ENCODE measurements around the gene KRTAP5-1.

Gene KRTAP5-1

DNA sequence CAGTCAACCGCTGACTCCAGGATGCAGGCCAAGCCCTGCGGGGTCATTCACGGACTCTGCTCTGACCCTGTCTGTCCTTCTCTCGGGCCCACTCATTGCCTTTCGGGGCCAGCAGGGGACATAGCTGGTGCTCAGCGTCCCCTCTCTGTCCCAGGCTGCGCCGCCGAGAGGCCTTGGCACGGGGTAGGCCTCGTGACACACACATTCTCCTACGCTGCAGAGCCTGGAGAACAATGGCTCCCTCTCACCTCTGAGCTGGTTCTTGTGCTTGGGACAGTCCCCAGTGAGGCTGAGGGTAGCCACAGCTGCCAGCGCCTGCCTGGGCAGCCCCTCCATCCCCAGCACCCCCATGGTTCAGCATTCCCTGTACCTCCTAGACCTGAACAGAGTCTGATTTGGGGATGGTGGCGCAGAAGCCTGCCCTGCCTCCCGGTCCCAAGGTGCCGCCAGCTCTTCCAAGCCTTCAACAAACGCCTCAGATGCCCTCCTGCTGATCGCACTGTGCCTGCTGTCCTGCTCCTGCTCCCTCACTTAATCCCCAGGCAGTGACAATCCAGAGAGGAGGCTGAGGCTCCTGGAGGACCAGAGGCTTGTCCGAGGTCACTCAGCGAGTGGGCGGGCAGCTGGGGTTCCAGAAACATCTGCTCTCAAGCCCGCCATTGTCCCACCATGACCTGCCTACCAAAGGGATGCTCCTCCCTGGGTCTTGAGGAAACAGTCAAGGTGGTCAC is 43.4 kb downstream of the KRTAP5-1 start:
- DNase-seq = no peak

DNA sequence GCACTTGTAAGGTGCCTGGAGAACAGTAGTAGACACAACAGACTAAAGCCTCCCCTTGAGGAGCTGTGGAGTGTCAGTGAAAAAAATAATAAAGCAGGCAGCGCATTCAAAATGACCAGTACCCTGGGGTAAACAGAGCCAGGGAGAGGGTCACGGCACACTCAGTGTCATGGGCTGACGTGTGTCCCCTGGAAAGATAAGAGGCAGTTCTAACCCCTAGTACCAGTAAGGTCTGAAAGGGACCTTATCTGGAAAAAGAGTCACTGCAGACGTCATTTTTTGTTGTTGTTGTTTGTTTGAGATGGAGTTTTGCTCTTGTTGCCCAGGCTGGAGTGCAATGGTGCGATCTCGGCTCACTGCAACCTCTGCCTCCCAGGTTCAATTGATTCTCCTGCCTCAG is 45.0 kb downstream of the KRTAP5-1 start:
- DNase-seq = no peak

DNA sequence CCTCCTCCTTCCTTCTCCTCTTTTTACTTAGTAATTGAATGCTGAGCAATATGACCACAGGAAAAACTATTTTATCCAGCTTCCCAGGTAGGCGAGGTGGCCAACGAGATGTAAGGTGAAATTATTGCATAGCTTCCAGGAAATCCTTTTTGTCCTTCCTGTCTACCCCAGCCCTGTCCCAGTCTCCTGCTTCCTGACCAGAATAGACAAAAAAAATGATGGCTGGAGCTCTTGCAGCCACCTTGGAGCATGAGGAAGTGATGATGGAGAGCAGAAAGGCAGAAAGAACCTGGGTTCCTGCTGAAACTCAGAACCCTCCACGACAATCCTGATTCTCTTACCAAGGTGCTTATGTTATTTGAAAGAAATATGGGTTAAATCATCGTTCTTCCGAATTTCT is 46.9 kb downstream of the KRTAP5-1 start:
- DNase-seq = no peak

DNA sequence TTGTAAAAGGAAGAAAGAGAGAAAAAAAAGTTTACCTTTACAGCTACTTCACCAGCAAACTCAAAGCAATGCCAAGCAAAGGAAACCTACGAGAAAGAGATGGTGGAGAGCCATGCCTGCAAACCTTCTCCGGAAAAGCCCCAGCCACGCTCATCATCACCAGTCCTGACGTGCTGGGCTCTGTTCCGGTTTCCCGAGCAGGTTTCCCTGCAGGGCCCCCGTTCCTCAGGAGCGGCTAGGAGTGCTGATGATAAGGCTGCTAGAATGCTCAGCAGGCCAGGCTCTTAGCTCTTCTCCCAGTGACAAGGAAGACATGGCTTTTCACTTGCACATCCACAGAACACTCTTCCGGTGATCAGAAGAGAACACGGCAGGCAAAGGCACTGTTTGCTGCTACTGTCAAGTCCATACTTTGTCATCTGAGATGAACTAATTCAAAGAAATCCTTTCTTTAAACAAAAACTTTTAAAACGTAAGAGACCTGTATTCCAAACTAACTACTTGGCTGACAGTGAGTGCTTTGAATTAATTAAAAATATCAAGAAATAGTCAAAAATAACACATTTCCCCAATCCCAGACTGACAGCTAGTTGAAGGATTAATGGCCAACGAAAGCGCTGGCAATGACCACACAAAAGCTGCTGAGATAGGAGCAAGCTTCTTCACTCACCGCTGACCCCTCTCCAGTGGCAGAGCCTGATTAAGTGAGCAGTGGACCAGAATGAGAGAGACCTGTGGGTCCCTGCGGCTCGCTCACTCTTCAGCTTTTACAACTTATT is 48.8 kb downstream of the KRTAP5-1 start:
- no peak for DNase-seq

DNA sequence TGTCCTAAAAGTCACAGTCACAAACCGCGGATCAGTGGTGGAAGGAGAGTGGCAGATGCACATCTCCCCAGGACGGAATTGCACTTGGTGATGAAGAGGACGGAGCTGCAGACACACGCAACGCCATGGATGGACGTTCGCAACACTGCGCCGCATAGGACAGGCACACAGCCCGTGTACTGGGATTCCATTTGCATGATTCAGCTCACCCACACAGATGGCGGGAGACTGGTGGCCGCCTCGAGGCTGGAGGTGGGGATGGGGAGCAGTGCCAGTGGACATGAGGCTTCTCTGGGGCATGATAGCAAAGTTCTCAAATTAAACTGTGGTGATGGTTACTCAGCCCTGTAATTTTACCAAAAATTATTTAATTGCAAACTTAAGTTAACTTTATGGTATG is 50.4 kb downstream of the KRTAP5-1 start:
- no peak for DNase-seq
